Liver (tissue), 9 donors: ENCODE data around the gene FBXO24. TPM values are rescaled to one million over a fixed set of nuclear protein-coding genes. Genes with fewer than 3 reads are reported as not detected.
A peak's percentile ranks its signal among the peaks of the same experiment; 100 is the strongest.

Experiments
- DNase-seq: peaks from one replicate; pipeline ENCODE4 v3.0.0-alpha.2; 2017; ENCODE audit warnings: low spot score
- H3K27ac ChIP-seq, 2 donors: one replicate each; pipeline ENCODE4 v1.7.0; 2013; ENCODE audit warnings: inconsistent platforms in 2 of 2, low read length in 2 of 2, control low read depth in 1 of 2, low read depth in 1 of 2, mild to moderate bottlenecking in 1 of 2
- H3K27me3 ChIP-seq, 4 donors: one replicate each; pipeline versions ENCODE4 v1.6.1 to v1.7.0; 2013; ENCODE audit warnings: low read length in 3 of 4, inconsistent platforms in 1 of 4, mild to moderate bottlenecking in 1 of 4, moderate library complexity in 1 of 4; ENCODE audit not compliant: control insufficient read depth in 4 of 4, insufficient read depth in 4 of 4
- H3K36me3 ChIP-seq, 4 donors: one replicate each; pipeline versions ENCODE4 v1.6.1 to v1.7.0; 2013; ENCODE audit warnings: low read length in 3 of 4, mild to moderate bottlenecking in 3 of 4, low read depth in 1 of 4, moderate library complexity in 1 of 4; ENCODE audit not compliant: control insufficient read depth in 4 of 4, insufficient read depth in 3 of 4
- H3K4me1 ChIP-seq, 4 donors: one replicate each; pipeline versions ENCODE4 v1.6.1 to v1.7.0; 2013; ENCODE audit warnings: low read length in 3 of 4, mild to moderate bottlenecking in 3 of 4, moderate library complexity in 1 of 4; ENCODE audit not compliant: control insufficient read depth in 4 of 4, insufficient read depth in 4 of 4
- H3K4me3 ChIP-seq, 3 donors: one replicate each; pipeline versions ENCODE4 v1.6.1 to v1.7.0; 2013; ENCODE audit warnings: low read length in 3 of 3, control low read depth in 1 of 3, low read depth in 1 of 3, mild to moderate bottlenecking in 1 of 3
- H3K9ac ChIP-seq, 2 donors: one replicate each; pipeline ENCODE4 v1.7.0; 2013; ENCODE audit warnings: low read length in 2 of 2, mild to moderate bottlenecking in 2 of 2, moderate library complexity in 2 of 2, control low read depth in 1 of 2, low read depth in 1 of 2
- H3K9me3 ChIP-seq, 4 donors: one replicate each; pipeline versions ENCODE4 v1.6.1 to v1.7.0; 2013; ENCODE audit warnings: low read length in 3 of 4; ENCODE audit not compliant: control insufficient read depth in 4 of 4
- ATF3 ChIP-seq: IDR thresholded peaks from 2 replicates; pipeline ENCODE4 v1.6.1; 2016; ENCODE audit warnings: antibody characterized with exemption
- CTCF ChIP-seq: fragments of 150-350 bp; IDR thresholded peaks from 2 replicates; pipeline ENCODE4 v1.5.1; 2017; ENCODE audit warnings: improper control_type of control experiment, low read depth, low read length; ENCODE audit not compliant: missing input control
- EGR1 ChIP-seq, 2 donors: IDR thresholded peaks; 2 replicates each; pipeline ENCODE4 v1.6.1; 2016 to 2018; ENCODE audit warnings: antibody characterized with exemption in 2 of 2, low read depth in 2 of 2
- FOXA1 ChIP-seq: IDR thresholded peaks from 2 replicates; pipeline ENCODE4 v1.6.1; 2016; ENCODE audit warnings: antibody characterized with exemption
- FOXA2 ChIP-seq: IDR thresholded peaks from 2 replicates; pipeline ENCODE4 v1.6.1; 2016; ENCODE audit warnings: antibody characterized with exemption
- GABPA ChIP-seq, 2 donors: IDR thresholded peaks in 1 of 2; conservative IDR thresholded peaks in 1 of 2; 2 replicates each; pipeline ENCODE4 v1.6.1; 2016; ENCODE audit warnings: antibody characterized with exemption in 2 of 2, mild to moderate bottlenecking in 1 of 2, moderate library complexity in 1 of 2
- HNF4A ChIP-seq, 2 donors: conservative IDR thresholded peaks; 2 replicates each; pipeline ENCODE4 v1.6.1; 2016; ENCODE audit warnings: antibody characterized with exemption in 2 of 2, mild to moderate bottlenecking in 2 of 2
- HNF4G ChIP-seq: IDR thresholded peaks from 2 replicates; pipeline ENCODE4 v1.6.1; 2016; ENCODE audit warnings: antibody characterized with exemption
- JUND ChIP-seq, 2 donors: IDR thresholded peaks; 2 replicates each; pipeline ENCODE4 v1.6.1; 2016; ENCODE audit warnings: antibody characterized with exemption in 2 of 2
- MAX ChIP-seq: IDR thresholded peaks from 2 replicates; pipeline ENCODE4 v1.6.1; 2016; ENCODE audit warnings: antibody characterized with exemption
- NR2F2 ChIP-seq: IDR thresholded peaks from 2 replicates; pipeline ENCODE4 v1.6.1; 2016; ENCODE audit warnings: antibody characterized with exemption
- REST ChIP-seq: IDR thresholded peaks from 2 replicates; pipeline ENCODE4 v1.6.1; 2016; ENCODE audit warnings: antibody characterized with exemption, mild to moderate bottlenecking
- RXRA ChIP-seq, 2 donors: IDR thresholded peaks; 2 replicates each; pipeline ENCODE4 v1.6.1; 2017 to 2018; ENCODE audit warnings: antibody characterized with exemption in 2 of 2, mild to moderate bottlenecking in 1 of 2
- YY1 ChIP-seq: IDR thresholded peaks from 2 replicates; pipeline ENCODE4 v1.6.1; 2016; ENCODE audit warnings: antibody characterized with exemption, mild to moderate bottlenecking
- WGBS: extraction: QIAGEN DNeasy Blood & Tissue Kit; methylation state at CpG from one replicate; pipeline ENCODE4 v1.1.7; 2013; 5-methylcytosine and 5-hydroxymethylcytosine counted together
- polyA plus RNA-seq, 2 donors: library from polyadenylated mRNA; stranded (reverse) in 1 of 2; unstranded in 1 of 2; fragments of 200-250 nt in 1 of 2; fragments of >200 nt in 1 of 2; fragmentation: Nextera tagmentation in 1 of 2; extraction: Ambion mirVana in 1 of 2; gene quantifications; one replicate each; pipeline versions ENCODE4 v1.2.1 to v1.2.3, GENCODE V29; 2013 to 2015
- total RNA-seq, 2 donors: library from RNA; depleted of rRNA; stranded (reverse); fragments of >200 nt; gene quantifications; one replicate each; pipeline ENCODE4 v1.2.3, GENCODE V29; 2014
- donor health status: healthy.
- donor health status: healthy.
- donor health status: healthy.
- donor health status: healthy.
- donor health status: healthy.

Gene FBXO24
- total and polyA plus RNA-seq, 4 donors, result 0.25 to 1.3 (median 0.50) TPM

GRCh38 chr7:100567031-100567730, 18.9 kb upstream of the FBXO24 start:
- WGBS, result 72% methylated on average over 12 of the region's 12 CpGs
- Histone ChIP-seq H3K27me3 (no peaks in the 10 kb centered on the region), H3K9me3 (no peaks in the 10 kb centered on the region), H3K9ac (peak overlapping the region in 1 of 2 donors; percentile 9), H3K36me3 (peaks cover 0 to 15% (median 7%) of the 10 kb centered on the region in 4 donors), H3K27ac (peak overlapping the region; percentile 84 to 90), H3K4me1 (peaks cover 37 to 94% (median 77%) of the 10 kb centered on the region in 4 donors), H3K4me3 (no peak overlapping the region)
- DNase-seq, result no peak
- no peak for TF ChIP-seq NR2F2
- TF ChIP-seq HNF4G, result no peak

GRCh38 chr7:100567751-100568175, 18.4 kb upstream of the FBXO24 start:
- DNase-seq, result no peak
- H3K4me1 ChIP-seq, result peaks cover 37 to 89% (median 74%) of the 10 kb centered on the region in 4 donors
- H3K9ac ChIP-seq, result peak overlapping the region in 1 of 2 donors; percentile 10
- H3K36me3 ChIP-seq, result peaks cover 0 to 12% (median 2%) of the 10 kb centered on the region in 4 donors
- H3K27ac ChIP-seq, result peak overlapping the region; percentile 84 to 90
- 16% methylated on average over 3 of the region's 3 CpGs for WGBS
- H3K27me3 ChIP-seq, result no peaks in the 10 kb centered on the region
- TF ChIP-seq FOXA1 (no peak), YY1 (no peak), JUND (IDR thresholded peaks at IDR 0.05) (no peak), CTCF (no peak), HNF4A (conservative IDR thresholded peaks at IDR 0.05) (no peak), RXRA (IDR thresholded peaks at IDR 0.05) (no peak), NR2F2 (no peak), EGR1 (IDR thresholded peaks at IDR 0.05; ENCODE audit: low read depth in 2 of 2) (no peak), FOXA2 (no peak), REST (no peak), MAX (no peak), HNF4G (no peak), ATF3 (no peak), GABPA (IDR thresholded peaks at IDR 0.05 in 1 of 2, conservative IDR thresholded peaks at IDR 0.05 in 1 of 2) (no peak)
- H3K4me3 ChIP-seq, result no peak overlapping the region
- no peaks in the 10 kb centered on the region for H3K9me3 ChIP-seq
